GM13977 (cell line): ENCODE measurements around the gene CIBAR2.

ENCODE experiments used
- DNase-seq: peaks from one replicate; pipeline ENCODE4 v3.0.0; 2012; ENCODE audit warnings: low spot score
- in situ Hi-C: fragments of 300-500 bp; cut with MboI; formaldehyde crosslinking; loops from one replicate; pipeline ENCODE4 v1.12.0; 2022; ENCODE audit warnings: low sequenced_read_pairs, low pct_unique_long_range_greater_than_20kb, mixed read lengths, inconsistent platforms; ENCODE audit not compliant: unreplicated experiment
- TF ChIP-seq, protein P1 (sequence below): IDR thresholded peaks from 2 replicates; pipeline ENCODE4 v1.5.1; 2012; ENCODE audit warnings: mild to moderate bottlenecking, control low read depth; ENCODE audit not compliant: insufficient read depth; ENCODE audit errors: extremely low read depth, missing control alignments

The CIBAR2 gene

GRCh38 chr16:85074225-85074914 lies 37.9 kb downstream of the CIBAR2 start:
- no peak for DNase-seq
- in situ Hi-C loops, result no loop called here
- TF ChIP-seq, protein P1, sequence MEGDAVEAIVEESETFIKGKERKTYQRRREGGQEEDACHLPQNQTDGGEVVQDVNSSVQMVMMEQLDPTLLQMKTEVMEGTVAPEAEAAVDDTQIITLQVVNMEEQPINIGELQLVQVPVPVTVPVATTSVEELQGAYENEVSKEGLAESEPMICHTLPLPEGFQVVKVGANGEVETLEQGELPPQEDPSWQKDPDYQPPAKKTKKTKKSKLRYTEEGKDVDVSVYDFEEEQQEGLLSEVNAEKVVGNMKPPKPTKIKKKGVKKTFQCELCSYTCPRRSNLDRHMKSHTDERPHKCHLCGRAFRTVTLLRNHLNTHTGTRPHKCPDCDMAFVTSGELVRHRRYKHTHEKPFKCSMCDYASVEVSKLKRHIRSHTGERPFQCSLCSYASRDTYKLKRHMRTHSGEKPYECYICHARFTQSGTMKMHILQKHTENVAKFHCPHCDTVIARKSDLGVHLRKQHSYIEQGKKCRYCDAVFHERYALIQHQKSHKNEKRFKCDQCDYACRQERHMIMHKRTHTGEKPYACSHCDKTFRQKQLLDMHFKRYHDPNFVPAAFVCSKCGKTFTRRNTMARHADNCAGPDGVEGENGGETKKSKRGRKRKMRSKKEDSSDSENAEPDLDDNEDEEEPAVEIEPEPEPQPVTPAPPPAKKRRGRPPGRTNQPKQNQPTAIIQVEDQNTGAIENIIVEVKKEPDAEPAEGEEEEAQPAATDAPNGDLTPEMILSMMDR, result no peak

DNA sequence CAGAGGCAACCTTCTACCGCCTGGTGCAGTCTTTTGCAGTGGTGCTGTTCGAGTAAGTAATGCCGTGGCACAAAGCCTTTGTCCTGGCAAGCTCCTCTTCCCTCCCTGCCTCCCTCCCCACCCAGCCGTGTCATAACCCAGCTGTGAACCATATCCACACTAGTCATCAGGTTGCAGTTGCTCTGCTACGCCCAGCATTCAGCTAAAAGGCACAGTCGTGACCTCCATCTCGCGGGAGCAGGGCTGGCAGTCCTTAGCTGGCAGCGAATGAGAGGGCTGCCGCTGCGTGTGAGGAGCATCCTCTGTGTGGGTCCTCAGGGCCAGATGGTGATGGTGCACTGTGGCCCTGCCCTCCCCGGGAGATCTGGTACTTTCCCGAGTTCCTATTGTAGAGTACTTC lies 39.3 kb downstream of the CIBAR2 start:
- DNase-seq, result no peak
- TF ChIP-seq, protein P1, result no peak
- in situ Hi-C loops, result no loop called here

GRCh38 chr16:85072076-85072860 lies 40.0 kb downstream of the CIBAR2 start:
- no peak for DNase-seq

DNA sequence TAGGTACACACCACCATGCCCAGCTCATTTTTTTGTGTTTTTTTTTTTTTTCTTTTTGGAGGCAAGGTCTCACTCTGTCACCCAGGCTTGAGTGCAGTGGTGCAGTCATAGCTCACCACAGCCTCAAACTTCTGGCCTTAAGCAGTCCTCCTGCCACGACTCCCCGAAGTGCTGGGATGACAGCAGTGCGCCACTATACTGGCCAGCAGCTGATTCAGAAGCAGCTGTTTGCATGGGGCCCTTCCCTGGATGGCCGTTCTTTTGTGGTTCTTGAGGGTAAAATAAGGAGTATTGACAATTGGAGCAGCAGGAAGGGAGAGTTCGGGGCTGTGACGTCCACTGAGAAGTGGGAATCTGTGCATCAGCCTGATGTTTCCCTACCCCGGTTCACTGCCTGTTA lies 43.1 kb downstream of the CIBAR2 start:
- no peak for DNase-seq
- TF ChIP-seq, protein P1, result no peak
- in situ Hi-C loops, result no loop called here

More at GRCh38 chr16:85072076-85072860, 40.0 kb downstream of the CIBAR2 start:
- in situ Hi-C loops, result no loop called here
- TF ChIP-seq, protein P1, result no peak

DNA sequence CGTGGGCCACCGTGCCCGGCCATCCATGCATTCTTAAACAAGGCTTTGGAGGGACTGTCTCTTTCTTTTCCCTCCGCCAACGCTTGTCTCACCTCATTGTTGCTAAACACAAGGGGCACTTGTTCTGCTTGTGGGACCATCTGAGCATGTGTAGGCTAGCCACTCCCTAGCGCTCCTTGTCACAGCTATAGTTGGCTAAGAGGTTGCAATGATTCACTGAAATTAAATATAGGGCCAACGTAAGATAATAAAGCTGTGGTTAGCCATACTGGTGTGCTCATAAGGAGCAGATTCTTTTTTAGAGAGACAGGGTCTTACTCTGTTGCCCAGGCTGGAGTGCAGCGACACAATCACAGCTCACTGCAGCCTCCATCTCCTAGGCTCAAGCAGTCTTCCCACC lies 43.5 kb downstream of the CIBAR2 start:
- no peak for DNase-seq
- in situ Hi-C loops, result no loop called here
- TF ChIP-seq, protein P1, result no peak

GRCh38 chr16:85067426-85067825 lies 44.8 kb downstream of the CIBAR2 start:
- DNase-seq, result no peak
- in situ Hi-C loops, result no loop called here
- TF ChIP-seq, protein P1, result no peak
